ENCODE measurements around the gene NAA50.

DNA sequence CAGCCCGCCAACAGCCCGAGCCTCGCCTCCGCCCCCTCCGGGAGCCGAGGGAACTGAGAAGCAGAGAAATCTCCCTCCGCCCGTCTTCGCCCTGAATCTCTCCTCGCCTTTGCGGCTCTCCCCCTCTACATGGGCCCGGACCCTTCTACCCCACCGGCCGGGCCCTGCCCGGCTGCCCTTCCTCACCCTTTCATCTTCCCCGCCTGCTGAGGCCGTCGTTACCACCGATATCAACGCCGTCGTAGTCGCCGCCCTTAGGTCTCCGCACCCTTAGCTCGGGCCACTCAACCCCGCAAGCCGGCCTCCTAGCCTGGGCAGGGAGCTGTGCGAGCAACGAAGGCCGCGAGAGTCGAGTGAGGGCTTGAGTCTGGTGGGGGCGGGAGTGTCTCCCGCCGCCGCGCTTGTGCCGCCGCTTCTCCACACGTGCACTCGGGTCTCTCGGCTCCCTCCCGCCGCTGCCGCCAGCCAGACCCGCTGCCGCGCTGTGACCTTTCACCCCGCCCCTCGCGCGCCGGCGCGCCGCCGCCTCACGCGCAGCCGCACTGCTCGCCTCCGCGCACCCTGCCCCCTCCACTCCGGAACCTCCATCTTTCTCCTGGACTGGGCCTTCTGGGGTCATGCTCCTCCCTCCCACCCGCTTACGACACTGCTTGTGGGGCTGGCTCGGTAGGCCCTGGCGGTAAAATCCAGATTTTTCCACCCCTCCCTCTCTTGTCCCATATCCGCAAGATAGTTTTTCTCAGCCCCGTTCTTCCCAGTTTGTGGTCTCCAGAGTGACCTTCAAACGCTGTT is at the start of gene NAA50:
- TF ChIP-seq CTCF (conservative IDR thresholded peaks at IDR 0.05; ENCODE audit: low read depth, low read length) (no peak), EZH2 (IDR thresholded peaks at IDR 0.05; ENCODE audit: low read length, unreplicated experiment) (no peak)
